GM12865 (cell line): ENCODE results near the gene RUNX2.

Source experiments
- DNase-seq: peaks from one replicate; pipeline ENCODE4 v3.0.0; 2010; ENCODE audit warnings: low read depth
- H3K4me3 ChIP-seq: 2 replicates; pipeline ENCODE4 v1.5.1; 2011; ENCODE audit warnings: mild to moderate bottlenecking, low read depth, low read length, control low read depth
- TF ChIP-seq, protein P1 (sequence below): IDR thresholded peaks from 2 replicates; pipeline ENCODE4 v1.5.1; 2011; ENCODE audit warnings: low read length, control low read depth, low read depth, inconsistent platforms; ENCODE audit not compliant: insufficient read depth; ENCODE audit errors: missing control alignments

The RUNX2 gene

DNA sequence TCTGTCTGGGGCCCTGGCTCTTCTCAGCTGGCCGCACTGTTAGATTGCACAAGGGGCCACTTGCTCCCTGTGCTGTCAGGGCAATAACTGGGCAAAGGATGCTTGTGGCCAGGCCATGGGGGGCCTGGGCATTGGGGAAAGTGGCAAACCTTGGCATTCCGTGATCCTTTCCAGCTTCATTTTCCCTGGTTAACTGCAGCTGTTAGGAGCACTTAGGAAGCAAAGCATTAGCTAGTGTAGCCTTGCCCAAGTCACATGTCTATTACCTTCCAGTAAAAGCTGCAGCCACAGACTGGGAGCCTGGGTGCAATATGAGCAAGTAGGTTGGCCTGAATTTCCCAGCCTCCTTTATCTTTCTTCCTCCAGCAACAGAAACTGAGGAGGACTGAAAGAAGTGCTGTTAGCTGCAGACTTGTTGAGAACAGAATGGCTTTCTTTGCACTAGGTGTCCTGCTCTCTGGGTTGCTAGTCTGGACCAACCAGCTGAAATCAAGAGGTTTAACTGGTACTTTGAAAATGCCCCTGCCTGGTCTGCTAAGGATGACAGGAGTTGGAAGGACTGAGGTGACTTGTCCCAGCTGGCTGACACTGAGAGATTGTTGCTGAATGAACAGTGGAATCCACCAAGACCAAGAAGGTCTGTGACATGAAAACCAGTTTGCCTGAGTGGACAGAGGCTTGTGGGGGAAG lies 361.9 kb downstream of the RUNX2 start:
- no peak for DNase-seq
- TF ChIP-seq, protein P1, sequence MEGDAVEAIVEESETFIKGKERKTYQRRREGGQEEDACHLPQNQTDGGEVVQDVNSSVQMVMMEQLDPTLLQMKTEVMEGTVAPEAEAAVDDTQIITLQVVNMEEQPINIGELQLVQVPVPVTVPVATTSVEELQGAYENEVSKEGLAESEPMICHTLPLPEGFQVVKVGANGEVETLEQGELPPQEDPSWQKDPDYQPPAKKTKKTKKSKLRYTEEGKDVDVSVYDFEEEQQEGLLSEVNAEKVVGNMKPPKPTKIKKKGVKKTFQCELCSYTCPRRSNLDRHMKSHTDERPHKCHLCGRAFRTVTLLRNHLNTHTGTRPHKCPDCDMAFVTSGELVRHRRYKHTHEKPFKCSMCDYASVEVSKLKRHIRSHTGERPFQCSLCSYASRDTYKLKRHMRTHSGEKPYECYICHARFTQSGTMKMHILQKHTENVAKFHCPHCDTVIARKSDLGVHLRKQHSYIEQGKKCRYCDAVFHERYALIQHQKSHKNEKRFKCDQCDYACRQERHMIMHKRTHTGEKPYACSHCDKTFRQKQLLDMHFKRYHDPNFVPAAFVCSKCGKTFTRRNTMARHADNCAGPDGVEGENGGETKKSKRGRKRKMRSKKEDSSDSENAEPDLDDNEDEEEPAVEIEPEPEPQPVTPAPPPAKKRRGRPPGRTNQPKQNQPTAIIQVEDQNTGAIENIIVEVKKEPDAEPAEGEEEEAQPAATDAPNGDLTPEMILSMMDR: no peak
- no peak overlapping the region for H3K4me3 ChIP-seq

DNA sequence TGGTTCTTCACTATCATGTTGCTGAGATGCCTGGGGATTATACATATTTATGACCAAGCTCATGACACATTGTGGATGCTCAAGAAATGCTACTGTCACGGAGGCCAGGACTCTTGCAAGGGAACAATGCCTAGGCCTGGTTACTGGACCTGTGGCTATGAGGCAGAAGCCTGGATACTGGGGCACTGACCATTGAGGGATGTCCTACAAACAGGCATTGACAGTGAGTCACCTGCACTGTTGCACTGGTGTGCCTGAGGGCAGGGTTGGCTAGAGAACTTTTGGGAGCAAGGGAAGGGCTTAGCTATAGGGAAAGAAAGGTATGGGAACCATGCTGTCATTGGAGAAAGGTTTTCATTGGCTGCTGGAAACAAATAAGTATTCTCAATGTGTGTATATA lies 362.7 kb downstream of the RUNX2 start:
- no peak overlapping the region for H3K4me3 ChIP-seq
- TF ChIP-seq, protein P1: no peak
- no peak for DNase-seq

DNA sequence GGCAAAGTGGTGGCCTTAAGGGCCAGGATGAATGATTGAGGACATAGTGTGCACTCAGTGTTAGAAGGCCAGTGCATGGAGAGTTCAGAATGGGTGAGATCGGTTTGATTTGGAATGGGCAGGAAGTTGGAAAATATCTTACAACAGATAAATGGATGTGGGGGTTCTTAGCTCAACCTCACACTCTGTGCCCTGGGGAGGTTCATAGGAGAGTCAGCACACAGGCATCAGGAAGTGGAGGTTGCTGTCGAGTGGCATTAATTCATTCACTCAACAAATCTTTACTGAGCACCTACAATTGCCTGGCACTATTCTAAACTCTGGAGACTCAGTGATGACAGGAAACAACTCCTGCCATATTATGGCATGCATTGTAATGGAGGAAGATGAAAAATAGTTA lies 363.3 kb downstream of the RUNX2 start:
- TF ChIP-seq, protein P1: no peak
- no peak overlapping the region for H3K4me3 ChIP-seq
- DNase-seq: no peak

DNA sequence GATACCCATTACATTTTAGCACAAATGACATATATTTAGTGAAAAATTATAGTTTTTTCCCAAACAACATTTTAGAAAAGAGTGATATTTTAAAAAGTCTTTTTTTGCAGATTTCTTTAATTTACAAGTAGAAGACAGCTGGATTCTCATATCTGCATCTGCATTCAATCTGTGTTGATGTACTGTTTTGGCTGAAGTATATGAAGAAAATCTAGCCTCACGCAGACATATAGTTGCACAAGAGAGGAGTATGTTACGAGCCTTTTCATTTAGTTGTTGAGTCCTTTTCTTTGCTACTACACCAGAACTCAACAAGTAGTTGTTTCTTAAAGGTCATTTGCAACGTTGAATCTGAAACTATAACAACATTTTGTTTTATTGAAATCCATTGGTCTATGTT lies 363.9 kb downstream of the RUNX2 start:
- no peak overlapping the region for H3K4me3 ChIP-seq
- TF ChIP-seq, protein P1: no peak
- no peak for DNase-seq

DNA sequence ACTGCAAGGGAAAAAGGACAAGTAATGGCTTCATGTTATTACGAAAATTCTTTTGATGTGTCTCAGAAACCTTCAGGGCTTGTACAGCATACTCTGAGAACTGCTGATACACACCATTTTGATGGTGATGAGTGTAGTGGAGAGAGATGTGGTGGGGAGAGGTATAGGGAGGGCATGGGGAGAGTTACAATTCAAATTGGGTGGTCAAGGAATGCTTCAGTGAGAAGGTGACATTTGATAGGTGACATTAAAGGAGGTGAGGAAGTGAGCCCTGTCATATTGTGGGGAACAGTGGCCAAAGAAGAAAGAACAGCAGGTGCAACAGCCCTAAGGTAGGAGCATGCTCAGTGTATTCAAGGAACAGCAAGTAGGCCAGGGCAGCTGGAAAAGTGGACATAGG lies 368.6 kb downstream of the RUNX2 start:
- H3K4me3 ChIP-seq: no peak overlapping the region
- no peak for DNase-seq
- TF ChIP-seq, protein P1: no peak

DNA sequence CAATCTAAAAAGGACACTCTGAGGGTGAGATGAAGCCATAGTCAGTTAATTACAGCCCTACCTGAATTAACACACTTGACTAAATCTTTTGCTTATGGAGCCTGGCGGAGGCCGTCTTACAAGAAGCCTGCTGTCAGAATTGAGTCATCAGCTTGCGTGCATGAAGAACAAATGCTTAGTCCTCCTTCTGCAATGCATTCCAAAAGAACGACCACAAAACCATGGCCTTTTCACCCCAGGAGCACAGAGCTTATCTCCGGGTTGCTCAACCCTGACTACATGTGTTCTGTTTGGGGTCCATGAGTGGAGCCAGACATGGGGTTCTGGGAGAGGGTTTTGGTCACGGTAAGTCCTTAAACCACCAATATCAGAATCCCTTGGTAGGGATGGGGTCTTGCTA lies 369.5 kb downstream of the RUNX2 start:
- DNase-seq: peak; percentile 51
- H3K4me3 ChIP-seq: no peak overlapping the region
- TF ChIP-seq, protein P1: no peak

DNA sequence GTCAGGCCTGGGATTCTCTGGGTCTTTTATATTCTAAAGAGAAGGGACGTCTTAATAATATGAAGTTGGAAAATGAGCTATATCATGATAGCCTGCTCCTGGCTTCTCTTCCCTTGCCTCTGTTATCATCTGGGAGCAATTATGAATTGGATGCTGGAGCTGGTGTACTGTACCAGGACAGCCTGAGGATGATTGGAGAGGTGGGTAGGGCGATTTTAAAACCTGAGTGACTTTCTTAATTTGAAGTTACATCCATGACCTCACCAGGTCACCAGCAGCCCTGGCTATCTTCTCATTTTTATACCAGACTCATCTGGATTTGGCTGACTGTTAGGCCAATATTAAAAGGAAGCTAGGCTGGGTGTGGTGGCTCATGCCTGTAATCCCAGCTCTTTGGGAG lies 369.9 kb downstream of the RUNX2 start:
- no peak overlapping the region for H3K4me3 ChIP-seq
- TF ChIP-seq, protein P1: no peak
- DNase-seq: no peak
